Panc1 (cell line): ENCODE data around the gene PRELID3B. TPM values are rescaled to one million over a fixed set of nuclear protein-coding genes. Genes with fewer than 3 reads are reported as not detected.
"Not testable (repeated sequence)": the region's sequence is repeated elsewhere in the genome, so short reads cannot be mapped to it uniquely, and the experiment has no call there.

Source experiments
- ATAC-seq: fragments of 200-7000 bp; cut with Tn5 transposase; 2 replicates; pipeline ENCODE4 v1.9.1; 2020; ENCODE audit warnings: mild to moderate bottlenecking, moderate library complexity
- BruUV-seq: library from RNA; stranded (reverse); fragments of 400-500 nt; replicated peaks from 2 replicates; lab custom pipeline; 2021; lab: Mats Ljungman, UMichigan
- CTCF ChIA-PET: fragments of 300-600 bp; sonication (Branson Sonifier 250); formaldehyde crosslinking; loops from one replicate; lab custom pipeline; 2022; ENCODE audit warnings: antibody characterized with exemption; lab: Charles Lee
- POLR2A ChIA-PET: fragments of 300-600 bp; sonication (Branson Sonifier 250); formaldehyde crosslinking; loops from one replicate; lab custom pipeline; 2022; ENCODE audit warnings: antibody characterized with exemption; lab: Charles Lee
- DNase-seq: peaks from one replicate; pipeline ENCODE4 v3.0.0-alpha.2; 2010; ENCODE audit warnings: low read depth, low spot score
- H3K27ac ChIP-seq: 2 replicates; pipeline ENCODE4 v1.5.1; 2011; ENCODE audit warnings: mild to moderate bottlenecking, low read length, inconsistent platforms
- H3K27me3 ChIP-seq: fragments of 200-500 bp; sonication (Bioruptor generic); 2 replicates; pipeline ENCODE4 v1.6.0; 2014; ENCODE audit warnings: low read length, inconsistent platforms; ENCODE audit not compliant: control insufficient read depth, insufficient read depth
- H3K36me3 ChIP-seq: fragments of 200-500 bp; sonication (Bioruptor generic); 2 replicates; pipeline ENCODE4 v1.5.1; 2014; ENCODE audit warnings: inconsistent platforms, mild to moderate bottlenecking, low read length, moderate library complexity; ENCODE audit not compliant: control insufficient read depth, insufficient read depth
- H3K4me1 ChIP-seq: 2 replicates; pipeline ENCODE4 v1.5.1; 2011; ENCODE audit warnings: inconsistent platforms, mild to moderate bottlenecking, low read length, moderate library complexity; ENCODE audit not compliant: control insufficient read depth, insufficient read depth
- H3K4me3 ChIP-seq, 2 experiments: 2 replicates each; pipeline ENCODE4 v1.5.1; 2011 to 2012; ENCODE audit warnings: low read depth in 2 of 2, low read length in 2 of 2, mild to moderate bottlenecking in 2 of 2, inconsistent platforms in 1 of 2, moderate library complexity in 1 of 2
- H3K9me3 ChIP-seq: fragments of 200-500 bp; sonication (Bioruptor generic); 2 replicates; pipeline ENCODE4 v1.5.1; 2014; ENCODE audit warnings: low read depth, mild to moderate bottlenecking, inconsistent platforms, low read length, moderate library complexity; ENCODE audit not compliant: control insufficient read depth, insufficient read depth
- POLR2AphosphoS5 ChIP-seq: IDR thresholded peaks from 2 replicates; pipeline ENCODE4 v1.6.1; 2012; ENCODE audit warnings: mild to moderate bottlenecking, low read depth, low read length, moderate library complexity
- SIN3A ChIP-seq: IDR thresholded peaks from 2 replicates; pipeline ENCODE4 v1.6.1; 2012; ENCODE audit warnings: low read depth, mild to moderate bottlenecking, low read length, moderate library complexity, borderline replicate concordance; ENCODE audit not compliant: insufficient read depth
- TCF7L2 ChIP-seq: IDR thresholded peaks from 2 replicates; pipeline ENCODE4 v1.6.1; 2011; ENCODE audit warnings: mild to moderate bottlenecking, low read depth, low read length, inconsistent platforms
- in situ Hi-C: cut with HindIII; loops from 2 replicates; pipeline ENCODE4 v1.10.0; 2016; ENCODE audit warnings: low sequenced_read_pairs, low pct_unique_long_range_greater_than_20kb
- intact Hi-C: fragments of 100-400 bp; cut with micrococcal nuclease; formaldehyde crosslinking; loops from one replicate; pipeline ENCODE4 v1.10.0; 2022; ENCODE audit not compliant: unreplicated experiment
- total RNA-seq: library from RNA; stranded (reverse); gene quantifications from one replicate; pipeline ENCODE4 v1.2.1, GENCODE V29; 2021; ENCODE audit not compliant: unreplicated experiment
- TF ChIP-seq, protein P1 (sequence below): fragments of 450-650 bp; IDR thresholded peaks from 2 replicates; pipeline ENCODE4 v1.5.1; 2017; ENCODE audit warnings: mild to moderate bottlenecking
- TF ChIP-seq, protein P2 (sequence below), 2 experiments: IDR thresholded peaks; 2 replicates each; pipeline ENCODE4 v1.6.1; 2011 to 2012; ENCODE audit warnings: low read depth in 2 of 2, control low read depth in 1 of 2, low read length in 1 of 2, mild to moderate bottlenecking in 1 of 2, moderate library complexity in 1 of 2; ENCODE audit not compliant: insufficient read depth in 1 of 2

PRELID3B gene
- total RNA-seq, 1 experiment from 2014 or later, result 131 TPM

DNA sequence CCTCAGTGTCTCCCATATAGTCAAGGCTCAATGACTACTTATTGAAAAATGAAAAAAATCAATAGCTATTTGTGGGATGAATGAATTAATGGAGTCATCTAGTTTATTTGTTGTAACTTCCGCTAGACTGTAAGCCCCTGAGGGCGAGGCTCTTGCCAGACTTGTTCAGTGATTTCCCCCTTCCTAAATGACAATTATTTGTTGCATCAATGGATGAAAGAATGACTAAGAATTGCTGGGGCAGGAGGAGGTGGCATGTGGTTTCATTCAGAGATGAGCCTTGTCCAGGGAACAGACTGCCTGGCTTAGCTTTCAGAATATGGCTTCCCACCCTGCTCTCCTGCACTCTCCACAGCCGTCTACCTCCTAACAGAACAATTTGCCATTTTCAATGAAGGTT, 1.1 kb upstream of the PRELID3B start:
- Histone ChIP-seq H3K36me3 (peaks cover 5% of the 10 kb centered on the region; the same call in 1 of the 2 replicates), H3K27ac (peak overlapping the region; percentile 84), H3K4me1 (peaks cover 28% of the 10 kb centered on the region), H3K27me3 (peaks cover 3% of the 10 kb centered on the region; the same call in 1 of the 2 replicates), H3K9me3 (no peaks in the 10 kb centered on the region), H3K4me3 (peak overlapping the region; percentile 76 to 86; a peak in 3 of 4 replicates)
- DNase-seq (no peak), ATAC-seq (no peak)
- in situ Hi-C loops, result no loop called here
- BruUV-seq, result no TSS peak
- CTCF ChIA-PET, result interaction anchor here (0.7 kb wide), 1 partner anchor 12 kb away, joined by 3 read pairs; the partner anchor contains the start of gene ATP5F1E
- no peak for TF ChIP-seq TCF7L2
- TF ChIP-seq, protein P1, sequence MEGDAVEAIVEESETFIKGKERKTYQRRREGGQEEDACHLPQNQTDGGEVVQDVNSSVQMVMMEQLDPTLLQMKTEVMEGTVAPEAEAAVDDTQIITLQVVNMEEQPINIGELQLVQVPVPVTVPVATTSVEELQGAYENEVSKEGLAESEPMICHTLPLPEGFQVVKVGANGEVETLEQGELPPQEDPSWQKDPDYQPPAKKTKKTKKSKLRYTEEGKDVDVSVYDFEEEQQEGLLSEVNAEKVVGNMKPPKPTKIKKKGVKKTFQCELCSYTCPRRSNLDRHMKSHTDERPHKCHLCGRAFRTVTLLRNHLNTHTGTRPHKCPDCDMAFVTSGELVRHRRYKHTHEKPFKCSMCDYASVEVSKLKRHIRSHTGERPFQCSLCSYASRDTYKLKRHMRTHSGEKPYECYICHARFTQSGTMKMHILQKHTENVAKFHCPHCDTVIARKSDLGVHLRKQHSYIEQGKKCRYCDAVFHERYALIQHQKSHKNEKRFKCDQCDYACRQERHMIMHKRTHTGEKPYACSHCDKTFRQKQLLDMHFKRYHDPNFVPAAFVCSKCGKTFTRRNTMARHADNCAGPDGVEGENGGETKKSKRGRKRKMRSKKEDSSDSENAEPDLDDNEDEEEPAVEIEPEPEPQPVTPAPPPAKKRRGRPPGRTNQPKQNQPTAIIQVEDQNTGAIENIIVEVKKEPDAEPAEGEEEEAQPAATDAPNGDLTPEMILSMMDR, result no peak
- POLR2A ChIA-PET, result interaction anchor here (2.1 kb wide), 1 partner anchor 11 kb away, joined by 8 read pairs; the partner anchor contains the start of gene ATP5F1E
- intact Hi-C loops, result no loop called here

DNA sequence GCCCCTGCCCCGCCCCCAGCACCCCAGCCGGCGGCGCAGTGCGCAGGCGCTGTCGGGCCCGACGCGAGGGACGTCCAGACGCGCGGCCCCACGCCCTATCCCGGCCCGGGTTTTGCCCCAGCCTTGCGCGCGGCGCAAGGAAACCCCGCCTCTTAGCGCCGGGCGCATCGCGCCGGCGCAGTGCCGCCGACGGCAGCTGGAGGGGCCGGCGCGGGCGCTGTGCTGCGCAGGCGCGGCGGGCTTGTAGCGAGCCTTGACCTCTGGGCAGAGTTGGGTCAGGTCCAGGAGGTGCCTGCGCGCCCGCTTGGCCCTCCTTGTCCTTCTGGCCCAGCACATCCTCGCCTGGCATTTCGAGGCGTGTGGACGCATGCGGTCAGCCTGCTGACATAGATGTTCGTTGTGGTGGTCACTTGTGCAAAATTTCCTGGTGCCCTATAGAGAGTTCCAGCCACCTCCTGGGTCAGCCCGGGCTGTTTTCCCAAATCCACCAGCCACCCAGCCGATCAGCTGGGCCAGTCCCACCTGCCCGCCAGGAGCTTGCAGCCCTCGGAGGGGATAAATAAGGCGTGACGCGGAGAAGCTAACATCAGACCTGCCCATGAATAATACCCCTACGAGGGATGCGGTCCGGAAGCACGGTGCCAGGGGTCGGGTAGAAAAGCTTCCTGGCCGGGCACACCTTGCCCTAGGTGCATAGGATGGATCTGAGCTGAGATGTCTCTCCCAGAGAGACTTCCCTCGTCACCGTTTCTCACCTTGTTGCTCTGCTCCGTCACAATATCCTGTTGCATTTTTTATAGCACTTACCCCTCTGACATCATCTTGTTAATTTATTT, 428 bp upstream of the PRELID3B start:
- DNase-seq, result peak; percentile 64
- no peaks in the 10 kb centered on the region for H3K27me3 ChIP-seq
- peak overlapping the region; percentile 97 for H3K27ac ChIP-seq
- TF ChIP-seq POLR2AphosphoS5 (peak; percentile 71; the same call in 1 of the 2 replicates), SIN3A (no peak)
- TF ChIP-seq, protein P2, sequence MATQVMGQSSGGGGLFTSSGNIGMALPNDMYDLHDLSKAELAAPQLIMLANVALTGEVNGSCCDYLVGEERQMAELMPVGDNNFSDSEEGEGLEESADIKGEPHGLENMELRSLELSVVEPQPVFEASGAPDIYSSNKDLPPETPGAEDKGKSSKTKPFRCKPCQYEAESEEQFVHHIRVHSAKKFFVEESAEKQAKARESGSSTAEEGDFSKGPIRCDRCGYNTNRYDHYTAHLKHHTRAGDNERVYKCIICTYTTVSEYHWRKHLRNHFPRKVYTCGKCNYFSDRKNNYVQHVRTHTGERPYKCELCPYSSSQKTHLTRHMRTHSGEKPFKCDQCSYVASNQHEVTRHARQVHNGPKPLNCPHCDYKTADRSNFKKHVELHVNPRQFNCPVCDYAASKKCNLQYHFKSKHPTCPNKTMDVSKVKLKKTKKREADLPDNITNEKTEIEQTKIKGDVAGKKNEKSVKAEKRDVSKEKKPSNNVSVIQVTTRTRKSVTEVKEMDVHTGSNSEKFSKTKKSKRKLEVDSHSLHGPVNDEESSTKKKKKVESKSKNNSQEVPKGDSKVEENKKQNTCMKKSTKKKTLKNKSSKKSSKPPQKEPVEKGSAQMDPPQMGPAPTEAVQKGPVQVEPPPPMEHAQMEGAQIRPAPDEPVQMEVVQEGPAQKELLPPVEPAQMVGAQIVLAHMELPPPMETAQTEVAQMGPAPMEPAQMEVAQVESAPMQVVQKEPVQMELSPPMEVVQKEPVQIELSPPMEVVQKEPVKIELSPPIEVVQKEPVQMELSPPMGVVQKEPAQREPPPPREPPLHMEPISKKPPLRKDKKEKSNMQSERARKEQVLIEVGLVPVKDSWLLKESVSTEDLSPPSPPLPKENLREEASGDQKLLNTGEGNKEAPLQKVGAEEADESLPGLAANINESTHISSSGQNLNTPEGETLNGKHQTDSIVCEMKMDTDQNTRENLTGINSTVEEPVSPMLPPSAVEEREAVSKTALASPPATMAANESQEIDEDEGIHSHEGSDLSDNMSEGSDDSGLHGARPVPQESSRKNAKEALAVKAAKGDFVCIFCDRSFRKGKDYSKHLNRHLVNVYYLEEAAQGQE (IDR thresholded peaks at IDR 0.05; ENCODE audit: insufficient read depth in 1 of 2, low read depth in 2 of 2, low read length in 1 of 2), result 0 out of 4 replicates have a peak, but pooled peaks of 1 of the 2 experiments have one; percentile 39
- peaks cover 7% of the 10 kb centered on the region for H3K36me3 ChIP-seq
- intact Hi-C loops, result no loop called here
- ATAC-seq, result peak; percentile 99
- POLR2A ChIA-PET, result interaction anchor here (2.1 kb wide), 1 partner anchor 11 kb away, joined by 8 read pairs; the partner anchor contains the start of gene ATP5F1E
- peaks cover 28% of the 10 kb centered on the region for H3K4me1 ChIP-seq
- BruUV-seq, result no TSS peak
- CTCF ChIA-PET, result no interaction called here
- peak overlapping the region; percentile 76 to 86 for H3K4me3 ChIP-seq
- no peaks in the 10 kb centered on the region for H3K9me3 ChIP-seq
- in situ Hi-C loops, result no loop called here

DNA sequence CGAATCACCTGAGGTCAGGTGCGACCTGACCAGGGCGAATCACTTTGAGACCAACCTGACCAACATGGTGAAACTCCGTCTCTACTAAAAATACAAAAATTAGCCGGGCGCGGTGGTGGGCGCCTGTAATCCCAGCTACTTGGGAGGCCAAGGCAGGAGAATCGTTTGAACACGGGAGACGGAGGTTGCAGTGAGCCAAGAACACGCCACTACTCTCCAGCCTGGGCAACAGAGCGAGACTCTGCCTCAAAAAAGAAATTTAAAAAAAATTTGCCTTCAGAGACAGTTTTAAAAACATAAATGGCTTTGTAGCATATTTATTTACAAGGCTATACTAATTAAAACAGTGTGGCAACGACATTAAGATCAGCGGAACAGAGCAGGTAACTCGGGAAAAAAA, 1.1 kb downstream of the PRELID3B start:
- H3K9me3 ChIP-seq, DNase-seq, CTCF ChIA-PET, POLR2A ChIA-PET, ATAC-seq, intact Hi-C loops, H3K27me3 ChIP-seq, in situ Hi-C loops: not testable (repeated sequence)
- BruUV-seq, result TSS peak; percentile 55
- peak overlapping the region; percentile 76 to 86 for H3K4me3 ChIP-seq
- peaks cover 28% of the 10 kb centered on the region for H3K4me1 ChIP-seq
- peak overlapping the region; percentile 97 for H3K27ac ChIP-seq
- H3K36me3 ChIP-seq, result peaks cover 23% of the 10 kb centered on the region
